ENCODE data around the gene BICRA. TPM values are rescaled to one million over a fixed set of nuclear protein-coding genes. Genes with fewer than 3 reads are reported as not detected.

The BICRA gene
- total RNA-seq, 1 experiment from 2014 or later: 24.4 TPM

GRCh38 chr19:47651132-47651531, 42.2 kb downstream of the BICRA start:
- TF ChIP-seq CTCF (IDR thresholded peaks at IDR 0.05; ENCODE audit: unreplicated experiment): no peak
- H3K27ac Mint-ChIP-seq (ENCODE audit: unreplicated experiment): no peak overlapping the region
- no peaks in the 10 kb centered on the region for H3K27me3 Mint-ChIP-seq (ENCODE audit: unreplicated experiment)
- CTCF ChIA-PET: interaction anchor here (1.4 kb wide), 1 partner anchor 11 kb away, joined by 3 read pairs; no protein-coding TSS in a partner anchor
- peaks cover 20% of the 10 kb centered on the region for H3K36me3 Mint-ChIP-seq (ENCODE audit: insufficient read depth, unreplicated experiment)
- no peak for DNase-seq
- no peaks in the 10 kb centered on the region for H3K9me3 Mint-ChIP-seq (ENCODE audit: low read depth, unreplicated experiment)
- BruUV-seq (replicated peaks): no TSS peak
- intact Hi-C loops (cut with micrococcal nuclease; ENCODE audit: unreplicated experiment): no loop called here
- H3K4me1 Mint-ChIP-seq (ENCODE audit: low read depth, unreplicated experiment): peaks cover 32% of the 10 kb centered on the region
- H3K4me3 Mint-ChIP-seq (ENCODE audit: low read depth, unreplicated experiment): no peak overlapping the region

- Mint-ChIP-seq H3K4me3 (ENCODE audit: low read depth, unreplicated experiment) (no peak overlapping the region), H3K9me3 (ENCODE audit: low read depth, unreplicated experiment) (no peaks in the 10 kb centered on the region), H3K27ac (ENCODE audit: unreplicated experiment) (no peak overlapping the region), H3K4me1 (ENCODE audit: low read depth, unreplicated experiment) (peaks cover 31% of the 10 kb centered on the region), H3K36me3 (ENCODE audit: insufficient read depth, unreplicated experiment) (peaks cover 19% of the 10 kb centered on the region), H3K27me3 (ENCODE audit: unreplicated experiment) (no peaks in the 10 kb centered on the region)
- DNase-seq: no peak
- no TSS peak for BruUV-seq (replicated peaks)
- intact Hi-C loops (cut with micrococcal nuclease; ENCODE audit: unreplicated experiment): no loop called here
- CTCF ChIA-PET: no interaction called here
- TF ChIP-seq CTCF (IDR thresholded peaks at IDR 0.05; ENCODE audit: unreplicated experiment): no peak
These were observed 42.8 kb downstream of the BICRA start for GRCh38 chr19:47651691-47652090.

- H3K4me3 Mint-ChIP-seq (ENCODE audit: low read depth, unreplicated experiment): no peak overlapping the region
- DNase-seq: no peak
- BruUV-seq (replicated peaks): no TSS peak
- H3K36me3 Mint-ChIP-seq (ENCODE audit: insufficient read depth, unreplicated experiment): peaks cover 15% of the 10 kb centered on the region
- peaks cover 29% of the 10 kb centered on the region for H3K4me1 Mint-ChIP-seq (ENCODE audit: low read depth, unreplicated experiment)
- no peaks in the 10 kb centered on the region for H3K9me3 Mint-ChIP-seq (ENCODE audit: low read depth, unreplicated experiment)
- CTCF ChIA-PET: no interaction called here
- intact Hi-C loops (cut with micrococcal nuclease; ENCODE audit: unreplicated experiment): no loop called here
- TF ChIP-seq CTCF (IDR thresholded peaks at IDR 0.05; ENCODE audit: unreplicated experiment): no peak
- no peak overlapping the region for H3K27ac Mint-ChIP-seq (ENCODE audit: unreplicated experiment)
- H3K27me3 Mint-ChIP-seq (ENCODE audit: unreplicated experiment): no peaks in the 10 kb centered on the region
These were observed 43.4 kb downstream of the BICRA start for GRCh38 chr19:47652285-47652684.

- peaks cover 14% of the 10 kb centered on the region for H3K36me3 Mint-ChIP-seq (ENCODE audit: insufficient read depth, unreplicated experiment)
- H3K4me3 Mint-ChIP-seq (ENCODE audit: low read depth, unreplicated experiment): no peak overlapping the region
- no peak overlapping the region for H3K27ac Mint-ChIP-seq (ENCODE audit: unreplicated experiment)
- no TSS peak for BruUV-seq (replicated peaks)
- no peaks in the 10 kb centered on the region for H3K27me3 Mint-ChIP-seq (ENCODE audit: unreplicated experiment)
- CTCF ChIA-PET: no interaction called here
- TF ChIP-seq CTCF (IDR thresholded peaks at IDR 0.05; ENCODE audit: unreplicated experiment): no peak
- peaks cover 31% of the 10 kb centered on the region for H3K4me1 Mint-ChIP-seq (ENCODE audit: low read depth, unreplicated experiment)
- DNase-seq: no peak
- intact Hi-C loops (cut with micrococcal nuclease; ENCODE audit: unreplicated experiment): no loop called here
- no peaks in the 10 kb centered on the region for H3K9me3 Mint-ChIP-seq (ENCODE audit: low read depth, unreplicated experiment)
These were observed 44.9 kb downstream of the BICRA start for GRCh38 chr19:47653856-47654255.
